BJ (cell line): ENCODE measurements around the gene RCOR2. TPM values are rescaled to one million over a fixed set of nuclear protein-coding genes. Genes with fewer than 3 reads are reported as not detected.
"Not testable (repeated sequence)": the region's sequence is repeated elsewhere in the genome, so short reads cannot be mapped to it uniquely, and the experiment has no call there.

Source experiments
- CTCF ChIA-PET: fragments of 350-600 bp; formaldehyde crosslinking; extraction: SDS; loops from one replicate; lab custom pipeline; 2021; ENCODE audit warnings: antibody characterized with exemption, inconsistent platforms; lab: Yijun Ruan, JAX
- POLR2A ChIA-PET: fragments of 300-600 bp; sonication (Branson Sonifier 250); formaldehyde crosslinking; extraction: SDS; loops from one replicate; lab custom pipeline; 2021; ENCODE audit warnings: antibody characterized with exemption; lab: Charles Lee
- DNase-seq: peaks from one replicate; pipeline ENCODE4 v3.0.0-alpha.2; 2011; ENCODE audit warnings: low read depth
- H3K27me3 ChIP-seq: 2 replicates; pipeline ENCODE4 v1.6.0; 2011; ENCODE audit warnings: low read length; ENCODE audit not compliant: control insufficient read depth, insufficient read depth
- H3K36me3 ChIP-seq: 2 replicates; pipeline ENCODE4 v1.5.1; 2011; ENCODE audit warnings: low read length; ENCODE audit not compliant: control insufficient read depth, insufficient read depth
- H3K4me3 ChIP-seq: 2 replicates; pipeline ENCODE4 v1.5.1; 2011; ENCODE audit warnings: low read depth, mild to moderate bottlenecking, control low read depth, low read length
- polyA minus RNA-seq: library from RNA; depleted of rRNA, polyadenylated mRNA; stranded (reverse); fragments of >200 nt; gene quantifications from 2 replicates; pipeline ENCODE4 v1.2.3, GENCODE V29; 2011; rRNA and poly(A)+ RNA removed
- polyA plus RNA-seq: library from polyadenylated mRNA; depleted of rRNA; stranded (reverse); fragments of >200 nt; gene quantifications from 2 replicates; pipeline ENCODE4 v1.2.3, GENCODE V29; 2011; rRNA removed
- TF ChIP-seq, protein P1 (sequence below): IDR thresholded peaks from 2 replicates; pipeline ENCODE4 v1.5.1; 2011; ENCODE audit warnings: low read depth, mild to moderate bottlenecking, control low read depth, inconsistent platforms, low read length, moderate library complexity; ENCODE audit not compliant: insufficient read depth

Gene RCOR2
- polyA plus RNA-seq (1.6 and 2.5 TPM in 2 replicates), polyA minus RNA-seq (1.9 and 2.1 TPM in 2 replicates)

DNA sequence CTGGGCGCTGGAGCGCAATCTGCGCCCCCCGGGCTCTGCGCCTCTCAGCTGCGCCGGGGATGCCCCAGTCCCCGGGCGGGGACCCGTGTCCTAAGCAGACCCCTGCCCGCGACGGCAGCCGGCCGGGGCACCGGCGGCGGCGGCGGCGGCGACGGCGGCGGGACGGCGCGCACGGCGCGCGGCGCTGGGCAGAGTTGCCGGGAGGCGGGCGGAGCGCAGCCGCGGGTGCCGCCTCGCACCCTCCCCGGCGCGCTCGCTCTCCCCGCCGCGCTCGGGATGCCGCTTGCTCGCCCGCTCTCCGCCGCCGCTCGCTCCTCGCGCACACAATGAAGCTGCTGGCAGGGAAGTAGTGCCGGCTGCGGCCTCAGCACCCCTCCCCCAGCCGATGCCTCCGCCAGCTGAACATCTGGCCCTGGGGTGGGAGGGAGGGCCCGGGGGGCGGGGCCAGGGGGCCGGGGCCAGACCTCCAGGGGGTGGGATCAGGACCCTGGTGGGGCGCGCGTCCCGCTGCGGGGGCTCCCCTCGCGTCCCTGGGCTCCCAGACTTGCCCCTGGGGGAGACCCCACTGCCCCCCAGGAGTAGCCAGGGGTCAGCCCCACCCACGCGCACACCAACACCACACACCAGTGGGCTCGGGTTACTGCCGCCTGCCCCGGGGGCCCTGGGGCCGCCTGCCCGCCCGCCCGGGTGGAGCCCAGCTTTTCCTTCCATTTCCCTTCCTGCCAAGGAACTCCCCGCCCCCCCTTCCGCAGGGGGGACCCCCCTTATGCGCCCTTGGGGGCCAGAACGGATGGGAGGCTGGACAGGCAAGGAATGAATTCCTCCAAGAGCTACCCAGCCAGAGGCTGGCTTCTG is at the start of gene RCOR2:
Gene RCOR2, minus strand, starts transcription at position 328 of the 855 bp plus-strand sequence. CDS start 708 bp downstream, outside the sequence.
- Histone ChIP-seq H3K36me3 (no peaks in the 10 kb centered on the region), H3K4me3 (peak within 1 kb of the TSS; percentile 57), H3K27me3 (peaks cover 2% of the 10 kb centered on the region; the same call in 1 of the 2 replicates)
- no peak for DNase-seq
- ChIA-PET POLR2A (interaction anchor here (0.7 to 1.0 kb wide), 2 partner anchors 64 to 388 kb away, joined by 4 to 7 read pairs; partner anchors contain the start of gene ESRRA), CTCF (interaction anchor here (0.6 to 3.8 kb wide), 10 partner anchors 10 to 149 kb away, joined by 3 to 15 read pairs (median 4); partner anchors contain the start of gene MARK2)
- TF ChIP-seq, protein P1, sequence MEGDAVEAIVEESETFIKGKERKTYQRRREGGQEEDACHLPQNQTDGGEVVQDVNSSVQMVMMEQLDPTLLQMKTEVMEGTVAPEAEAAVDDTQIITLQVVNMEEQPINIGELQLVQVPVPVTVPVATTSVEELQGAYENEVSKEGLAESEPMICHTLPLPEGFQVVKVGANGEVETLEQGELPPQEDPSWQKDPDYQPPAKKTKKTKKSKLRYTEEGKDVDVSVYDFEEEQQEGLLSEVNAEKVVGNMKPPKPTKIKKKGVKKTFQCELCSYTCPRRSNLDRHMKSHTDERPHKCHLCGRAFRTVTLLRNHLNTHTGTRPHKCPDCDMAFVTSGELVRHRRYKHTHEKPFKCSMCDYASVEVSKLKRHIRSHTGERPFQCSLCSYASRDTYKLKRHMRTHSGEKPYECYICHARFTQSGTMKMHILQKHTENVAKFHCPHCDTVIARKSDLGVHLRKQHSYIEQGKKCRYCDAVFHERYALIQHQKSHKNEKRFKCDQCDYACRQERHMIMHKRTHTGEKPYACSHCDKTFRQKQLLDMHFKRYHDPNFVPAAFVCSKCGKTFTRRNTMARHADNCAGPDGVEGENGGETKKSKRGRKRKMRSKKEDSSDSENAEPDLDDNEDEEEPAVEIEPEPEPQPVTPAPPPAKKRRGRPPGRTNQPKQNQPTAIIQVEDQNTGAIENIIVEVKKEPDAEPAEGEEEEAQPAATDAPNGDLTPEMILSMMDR: no peak

DNA sequence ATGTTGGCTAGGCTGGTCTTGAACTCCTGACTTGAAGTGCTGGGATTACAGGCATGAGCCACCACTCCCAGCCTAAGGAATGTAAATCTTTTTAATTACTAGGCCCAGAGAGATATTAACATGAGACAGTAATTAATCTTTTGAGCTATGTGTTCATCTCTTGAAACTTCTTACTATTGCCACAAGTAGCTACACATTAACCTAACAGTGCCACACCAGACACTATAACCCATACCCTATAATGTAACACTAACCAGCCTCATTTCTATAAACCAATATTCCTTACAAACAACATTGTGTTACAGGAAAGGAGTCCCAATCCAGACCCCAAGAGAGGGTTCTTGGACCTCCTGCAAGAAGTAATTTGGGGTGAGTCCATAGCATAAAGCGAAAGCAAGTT is 49.5 kb upstream of the RCOR2 start:
- DNase-seq: no peak
- ChIA-PET POLR2A (interaction anchor here (0.6 kb wide), 1 partner anchor 21 kb away, joined by 6 read pairs; no protein-coding TSS in a partner anchor), CTCF (interaction anchor here (1.5 to 2.0 kb wide), 2 partner anchors 21 to 130 kb away, joined by 5 to 8 read pairs; no protein-coding TSS in a partner anchor)
- no peaks in the 10 kb centered on the region for H3K27me3 ChIP-seq
- H3K36me3 ChIP-seq: no peaks in the 10 kb centered on the region
- TF ChIP-seq, protein P1: no peak
- H3K4me3 ChIP-seq: no peak overlapping the region

DNA sequence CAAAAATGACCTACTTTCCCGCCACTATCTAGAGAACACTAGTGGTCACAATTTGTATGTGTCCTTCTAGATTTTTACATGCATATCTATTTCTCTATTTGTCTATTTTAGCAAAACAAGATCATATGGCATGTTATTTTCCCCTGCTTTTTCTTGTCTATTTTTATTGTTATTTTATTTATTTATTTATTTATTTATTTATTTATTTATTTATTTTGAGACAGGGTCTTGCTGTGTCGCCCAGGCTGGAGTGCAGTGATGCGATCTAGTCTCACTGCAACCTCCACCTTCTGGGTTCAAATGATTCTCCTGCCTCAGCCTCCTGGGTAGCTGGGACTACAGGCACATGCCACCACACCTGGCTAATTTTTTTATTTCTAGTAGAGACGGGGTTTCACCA is 46.9 kb upstream of the RCOR2 start:
- H3K27me3 ChIP-seq, H3K36me3 ChIP-seq, POLR2A ChIA-PET, DNase-seq, H3K4me3 ChIP-seq: not testable (repeated sequence)
- CTCF ChIA-PET: interaction anchor here (1.4 kb wide), 1 partner anchor 184 kb away, joined by 4 read pairs; no protein-coding TSS in a partner anchor

DNA sequence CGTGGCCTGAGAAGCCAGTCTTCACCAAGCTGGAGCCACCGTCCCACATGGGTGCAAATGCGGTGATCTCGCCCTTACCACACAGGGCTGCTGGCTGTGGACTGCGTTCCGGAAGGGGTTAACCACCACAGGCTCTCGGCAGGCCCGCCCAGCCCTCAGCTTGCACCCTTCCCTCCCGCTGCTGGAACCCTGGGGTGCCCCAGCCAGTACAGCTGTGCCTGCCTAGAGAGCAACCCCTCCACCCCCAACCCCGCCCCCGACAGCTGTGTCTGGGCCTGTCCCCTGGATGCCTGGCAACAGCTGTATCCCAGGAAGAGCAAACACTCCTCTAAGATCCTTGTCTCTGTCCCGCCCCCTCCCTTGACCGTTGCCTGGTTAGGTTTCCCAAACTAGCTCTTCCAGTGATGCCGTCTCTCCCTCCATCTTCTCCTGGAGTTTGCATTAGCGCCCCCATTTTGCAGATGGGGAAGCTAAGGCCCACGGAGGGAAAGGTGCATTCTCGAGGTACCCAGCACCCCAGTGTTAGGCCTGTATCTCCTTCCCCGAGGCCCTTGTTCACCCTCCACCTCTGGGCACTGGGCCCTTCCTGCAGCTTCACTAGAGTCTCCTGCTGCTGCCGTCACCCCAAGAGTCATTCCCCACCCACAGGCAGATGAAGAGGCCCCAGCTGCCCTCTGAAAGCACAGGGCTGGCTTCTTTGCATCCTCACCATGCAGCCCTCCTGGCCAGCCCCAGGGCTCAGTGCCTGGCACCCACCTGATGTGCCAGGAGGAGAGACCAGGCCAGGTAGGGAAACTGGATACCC is 44.8 kb upstream of the RCOR2 start:
- Histone ChIP-seq H3K4me3 (no peak overlapping the region), H3K36me3 (no peaks in the 10 kb centered on the region; the same call in 1 of the 2 replicates), H3K27me3 (no peaks in the 10 kb centered on the region)
- DNase-seq: no peak
- TF ChIP-seq, protein P1: no peak
- ChIA-PET POLR2A (no interaction called here), CTCF (interaction anchor here (0.6 to 3.4 kb wide), 8 partner anchors 9 to 188 kb away, joined by 3 to 20 read pairs (median 4); partner anchors contain the start of gene COX8A)

DNA sequence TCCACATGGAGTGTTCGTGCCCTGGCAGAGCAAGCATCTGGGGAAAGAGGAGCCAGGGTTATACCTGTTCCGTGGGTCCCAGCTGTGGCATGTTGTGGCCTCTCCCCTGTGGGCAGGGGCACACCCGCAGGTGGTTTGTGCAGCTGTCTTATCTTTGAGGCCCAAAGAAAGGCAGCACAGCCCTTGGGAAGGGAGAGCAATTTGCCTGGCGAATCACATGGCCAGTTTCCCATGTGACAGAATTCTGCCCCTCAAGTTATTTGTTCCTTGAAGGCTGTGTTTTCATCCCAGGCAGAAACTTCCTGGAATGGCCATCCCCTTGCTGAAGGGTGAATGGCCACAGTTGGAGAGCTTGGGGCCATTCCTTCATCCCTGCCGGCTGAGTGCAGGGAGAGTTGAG is 41.0 kb upstream of the RCOR2 start:
- H3K4me3 ChIP-seq: no peak overlapping the region
- ChIA-PET CTCF (interaction anchor here (0.8 to 4.3 kb wide), 4 partner anchors 13 to 190 kb away, joined by 3 to 19 read pairs (median 6); no protein-coding TSS in a partner anchor), POLR2A (no interaction called here)
- H3K27me3 ChIP-seq: no peaks in the 10 kb centered on the region
- DNase-seq: no peak
- TF ChIP-seq, protein P1: no peak
- peaks cover 26% of the 10 kb centered on the region for H3K36me3 ChIP-seq
